CD4-positive, alpha-beta T cell treated with Interleukin-1 beta for 1 hour (primary cell): ENCODE results near the gene CCDC181.

ENCODE experiments used
- DNase-seq, 2 donors: peaks; one replicate each; pipeline ENCODE4 v3.0.0-alpha.2; 2020 to 2022

The CCDC181 gene

GRCh38 chr1:169392406-169392805 is 34.9 kb downstream of the CCDC181 start:
- DNase-seq: no peak

GRCh38 chr1:169390303-169390702 is 37.0 kb downstream of the CCDC181 start:
- DNase-seq: no peak

GRCh38 chr1:169387399-169387798 is 39.9 kb downstream of the CCDC181 start:
- no peak for DNase-seq

- no peak for DNase-seq
Observed at GRCh38 chr1:169383449-169383848, 43.8 kb downstream of the CCDC181 start.

- DNase-seq: no peak
Observed at GRCh38 chr1:169381162-169381561, 46.1 kb downstream of the CCDC181 start.

GRCh38 chr1:169371404-169371803 is 55.9 kb downstream of the CCDC181 start:
- peak in 1 of 2 donors; percentile 30 for DNase-seq

- peak; percentile 13 to 34 for DNase-seq
Observed at GRCh38 chr1:169368406-169368769, 58.9 kb downstream of the CCDC181 start.

- DNase-seq: peak; percentile 97
Observed at GRCh38 chr1:169367686-169368405, 59.4 kb downstream of the CCDC181 start, which contains the start of the genes BLZF1 and NME7. Gene BLZF1 (plus strand): TSS chr1:169368195. CDS start chr1:169369523, 1,328 bp downstream. Gene NME7 (minus strand): TSS chr1:169367797. CDS start chr1:169367710, 87 bp downstream.

- peak in 1 of 2 donors; percentile 24 for DNase-seq
Observed at GRCh38 chr1:169367096-169367685, 60.1 kb downstream of the CCDC181 start.

- no peak for DNase-seq
Observed at GRCh38 chr1:169364948-169365347, 62.3 kb downstream of the CCDC181 start.

GRCh38 chr1:169363046-169363730 is 64.1 kb downstream of the CCDC181 start:
- DNase-seq: peak in 1 of 2 donors; percentile 12

- DNase-seq: no peak
Observed at GRCh38 chr1:169361281-169361680, 66.0 kb downstream of the CCDC181 start.

GRCh38 chr1:169360415-169360814 is 66.9 kb downstream of the CCDC181 start:
- no peak for DNase-seq

GRCh38 chr1:169348383-169349036 is 78.8 kb downstream of the CCDC181 start:
- peak in 1 of 2 donors; percentile 70 for DNase-seq

- no peak for DNase-seq
Observed at GRCh38 chr1:169347688-169348382, 79.4 kb downstream of the CCDC181 start.

GRCh38 chr1:169346036-169346589 is 81.2 kb downstream of the CCDC181 start:
- DNase-seq: no peak

- DNase-seq: no peak
Observed at GRCh38 chr1:169345511-169345910, 81.8 kb downstream of the CCDC181 start.
